ENCODE measurements around the gene GALNT14.

Gene GALNT14

DNA sequence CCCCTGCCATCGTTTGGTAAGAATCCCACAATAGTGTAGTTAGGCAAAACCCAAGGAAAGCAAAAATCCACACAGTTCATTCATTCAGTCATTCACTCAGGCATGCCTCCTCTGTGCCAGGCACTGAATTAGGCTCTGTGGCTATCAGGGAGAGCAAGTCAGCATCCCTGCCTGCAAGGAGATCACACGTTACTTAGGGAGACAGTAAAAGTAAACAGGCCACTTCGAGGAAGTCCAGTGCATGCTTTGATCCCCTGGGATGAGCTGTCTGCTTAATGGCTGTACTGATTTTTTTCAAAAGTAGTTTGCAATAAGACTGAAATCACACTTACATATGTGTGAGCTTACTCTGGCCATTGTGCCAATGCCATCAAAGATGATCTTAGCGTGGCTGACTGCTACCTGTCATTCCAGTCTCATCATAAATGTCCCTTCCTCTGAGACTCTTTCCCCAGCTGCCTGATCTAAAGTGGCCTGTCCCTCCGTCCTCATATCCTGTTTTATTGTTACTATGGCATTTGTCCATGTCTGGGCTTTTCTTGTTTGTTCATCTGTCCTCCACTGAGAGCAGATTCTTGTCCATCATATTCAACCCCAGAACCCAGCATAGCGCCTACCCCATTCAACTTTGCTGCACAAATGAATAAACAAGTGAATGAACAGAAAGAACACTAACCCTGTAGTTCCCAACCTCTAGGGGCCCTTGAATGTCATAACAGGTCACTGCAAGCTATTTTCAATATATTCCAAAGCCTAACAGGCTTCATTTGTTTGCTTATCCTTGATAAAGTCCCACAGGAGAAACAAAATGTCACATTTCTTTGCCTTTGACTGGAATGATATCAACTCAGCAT, 84.1 kb downstream of the GALNT14 start:
- DNase-seq: no peak

DNA sequence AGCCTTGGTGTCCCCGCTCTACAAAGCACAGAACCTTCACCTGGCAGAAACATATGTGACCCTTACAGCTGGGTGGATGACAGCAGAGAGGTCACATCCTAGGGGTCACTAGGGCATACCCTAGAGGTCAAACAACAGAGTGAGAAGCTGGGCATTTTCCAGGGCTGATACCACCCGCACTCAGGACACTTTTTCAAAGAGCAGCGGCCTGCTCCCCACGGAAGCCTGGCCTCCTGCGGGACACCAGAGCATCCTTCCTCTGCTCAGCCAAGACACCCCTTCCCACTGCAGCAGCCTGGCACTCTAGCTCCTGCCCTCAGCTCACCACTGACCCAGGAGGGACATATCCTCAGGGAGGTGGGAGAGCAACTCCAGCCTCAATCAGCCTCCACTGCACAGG, 86.0 kb downstream of the GALNT14 start:
- no peak for DNase-seq

DNA sequence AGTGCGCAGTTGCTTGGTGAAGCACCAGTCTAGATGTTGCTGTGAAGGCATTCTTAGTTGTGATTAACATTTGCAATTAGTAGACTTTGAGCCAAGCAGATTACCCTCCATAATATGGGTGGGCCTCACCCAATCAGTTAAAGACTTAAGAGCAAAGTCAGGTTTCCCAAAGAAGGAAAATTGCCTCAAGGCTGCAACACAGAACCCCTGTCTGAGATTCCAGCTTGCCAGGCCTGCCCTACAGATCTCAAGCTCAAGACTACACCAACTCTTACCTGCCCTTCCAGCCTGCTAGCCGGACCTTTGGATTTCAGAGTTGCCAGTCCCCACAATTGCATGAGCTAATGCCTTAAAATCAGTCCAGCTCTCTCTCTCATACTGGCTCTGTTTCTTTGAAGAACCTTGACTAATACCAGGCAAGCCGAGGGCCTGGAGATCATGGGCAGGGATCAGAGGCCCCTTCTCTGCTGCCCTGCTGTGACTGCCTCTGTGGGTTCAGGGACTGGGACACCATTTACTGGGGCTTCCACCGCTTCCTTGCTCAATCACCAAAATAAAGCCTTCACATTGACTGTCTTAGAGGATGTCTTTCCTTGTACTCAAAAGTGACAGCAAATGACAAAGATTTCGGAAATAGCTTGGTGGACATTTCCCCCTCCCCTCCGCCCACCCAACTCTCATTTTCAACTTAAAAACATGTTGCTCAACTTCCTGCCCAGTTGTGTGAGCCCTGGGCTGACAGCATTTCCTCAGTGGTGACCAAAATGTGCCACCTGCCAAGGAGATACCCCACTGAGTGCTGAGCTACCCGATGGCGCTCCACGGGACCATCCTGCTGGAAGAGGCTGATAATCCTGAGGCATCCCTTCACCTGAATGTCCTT, 86.7 kb downstream of the GALNT14 start:
- no peak for DNase-seq

DNA sequence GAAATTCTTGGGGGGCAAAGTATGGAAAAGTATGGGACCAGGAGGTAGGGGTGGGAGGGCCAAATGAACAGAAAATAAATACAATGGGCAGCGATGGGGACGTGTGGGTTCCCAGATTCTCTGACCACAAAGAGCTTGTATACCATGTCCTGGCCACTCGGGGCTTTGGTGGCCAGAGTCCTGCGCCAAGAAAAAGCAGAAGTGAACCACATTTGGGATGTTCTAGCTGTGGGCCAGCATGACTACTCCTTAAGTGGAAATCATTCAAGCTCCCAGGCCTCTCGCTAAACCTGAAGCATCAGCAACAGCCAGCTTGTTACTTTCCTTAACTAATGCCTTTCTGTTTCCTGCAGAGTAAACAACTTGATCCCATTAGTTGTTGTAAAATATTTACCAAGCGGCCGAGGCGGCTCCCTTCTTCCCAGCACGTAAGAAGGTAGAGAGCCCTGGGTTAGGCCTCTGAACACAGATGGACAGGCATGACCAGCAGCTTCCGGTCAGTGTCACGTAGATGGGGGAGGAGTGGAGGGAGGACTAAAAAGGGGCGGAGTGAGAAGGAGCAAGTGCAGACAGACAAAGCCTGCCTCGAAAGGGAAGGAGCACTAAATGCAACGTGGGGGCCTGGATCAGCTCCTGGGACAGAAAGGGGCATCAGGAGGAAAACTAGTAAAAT, 88.2 kb downstream of the GALNT14 start:
- no peak for DNase-seq

DNA sequence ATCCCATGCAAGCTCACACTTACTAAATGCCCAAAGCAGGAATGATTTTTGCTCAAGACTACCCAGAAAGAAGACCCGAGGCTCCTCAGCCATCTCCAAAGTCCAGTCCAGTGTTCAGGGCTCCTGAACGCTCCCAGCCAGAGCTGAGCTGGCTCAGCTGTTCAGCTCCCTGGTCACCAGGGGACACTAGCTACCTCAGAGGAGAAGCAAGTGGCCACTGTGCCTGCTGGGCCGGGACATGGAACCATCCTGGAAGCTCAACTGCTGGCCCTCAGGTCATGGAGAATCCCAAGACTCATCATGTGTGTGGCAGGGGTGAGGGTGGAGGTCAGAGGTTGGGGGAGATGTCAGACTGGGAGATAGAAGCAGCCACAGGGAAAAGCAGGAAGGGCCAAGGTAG, 89.0 kb downstream of the GALNT14 start:
- DNase-seq: no peak

DNA sequence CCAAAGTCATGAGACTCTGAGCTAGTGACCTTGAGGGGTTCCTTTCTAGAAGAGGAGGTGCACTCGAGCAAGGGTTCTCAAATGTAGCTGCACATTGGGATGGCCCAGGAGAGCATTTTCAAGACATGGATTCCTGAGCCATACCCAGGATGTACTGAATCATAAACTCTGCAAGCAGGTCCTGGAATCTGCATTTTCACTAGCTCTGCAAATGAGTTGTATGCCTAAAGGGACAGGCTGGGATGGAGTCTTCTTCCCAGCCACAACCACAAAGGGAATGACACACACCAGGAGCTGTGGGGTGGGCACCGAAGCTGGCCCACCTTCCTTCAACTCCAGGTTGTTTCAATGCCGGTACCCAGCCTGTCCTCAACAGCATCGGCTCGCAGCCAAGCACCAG, 90.6 kb downstream of the GALNT14 start:
- no peak for DNase-seq

DNA sequence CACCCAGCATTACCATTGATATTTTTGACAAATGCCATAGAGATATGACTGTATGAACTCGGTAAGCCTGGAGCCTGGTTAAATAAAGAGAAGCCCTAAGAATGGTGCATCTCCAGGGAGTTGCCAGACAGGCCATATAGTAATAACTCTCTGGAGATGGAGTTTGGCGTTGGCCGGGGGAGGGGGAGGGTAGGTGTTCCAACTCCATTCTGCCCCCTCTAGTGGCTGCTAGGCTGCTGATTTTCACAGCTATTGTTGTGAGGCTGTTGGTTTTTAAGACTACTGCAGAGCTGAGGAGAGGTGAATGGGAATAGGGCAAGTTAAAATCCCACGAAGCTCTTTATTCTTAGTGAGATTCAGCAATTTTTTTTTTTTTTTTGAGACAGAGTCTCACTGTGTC, 99.9 kb downstream of the GALNT14 start:
- DNase-seq: no peak

DNA sequence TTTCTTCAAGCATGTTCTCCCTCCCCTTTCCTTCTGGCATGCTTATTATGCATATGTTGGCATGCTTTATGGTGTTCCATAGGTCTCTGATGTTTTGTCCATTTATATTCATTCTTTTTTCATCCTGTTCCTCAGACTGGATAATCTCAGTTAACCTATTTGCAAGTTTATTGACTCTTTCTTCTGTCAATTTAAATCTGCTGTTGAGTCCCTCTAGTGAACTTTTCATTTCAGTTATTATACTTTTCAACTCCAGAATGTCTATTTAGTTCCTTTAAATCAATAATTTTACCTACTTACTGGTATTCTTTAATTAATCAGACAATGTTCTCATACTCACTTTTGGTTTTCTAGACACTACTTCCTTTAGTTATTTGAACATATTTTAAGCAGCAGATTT, 101.2 kb downstream of the GALNT14 start:
- no peak for DNase-seq

DNA sequence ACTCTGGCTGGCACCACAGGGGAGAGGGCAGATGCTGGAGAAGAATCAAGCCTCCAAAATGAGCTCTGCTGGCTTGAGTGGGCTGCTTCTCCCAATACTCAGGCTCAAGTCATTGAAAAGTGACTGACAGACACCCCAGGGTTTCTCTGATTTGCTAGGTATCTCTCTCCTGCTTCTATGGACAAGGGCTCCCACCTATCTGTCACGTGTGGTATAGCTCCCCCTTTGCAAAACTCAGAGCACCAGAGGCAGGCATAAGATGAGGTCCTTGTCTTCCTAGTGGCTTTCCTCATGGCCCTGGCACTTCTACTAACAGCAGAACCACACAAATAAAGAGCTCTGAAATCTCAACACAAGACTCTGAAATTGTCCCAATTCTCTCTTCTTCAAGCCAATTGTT, 105.2 kb downstream of the GALNT14 start:
- DNase-seq: no peak

DNA sequence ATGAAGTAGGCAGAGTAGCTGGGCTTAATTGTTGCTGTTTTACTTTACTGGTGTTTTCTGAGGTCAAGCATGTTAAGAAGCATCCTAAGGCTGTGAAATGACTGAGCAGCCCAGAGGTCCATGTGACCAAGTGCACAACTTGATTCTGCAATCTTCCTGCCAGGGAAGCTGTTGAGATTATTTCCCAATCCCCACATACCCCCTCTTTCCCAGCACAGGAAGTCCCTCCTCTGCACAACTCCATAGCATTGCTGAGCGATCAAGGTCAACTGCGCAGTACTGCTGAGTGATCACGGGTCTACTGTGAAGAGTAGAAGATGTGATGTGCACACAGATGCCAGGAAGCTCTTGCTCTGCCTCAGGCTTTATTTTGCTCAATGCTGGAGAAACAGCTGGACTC, 105.8 kb downstream of the GALNT14 start:
- no peak for DNase-seq

DNA sequence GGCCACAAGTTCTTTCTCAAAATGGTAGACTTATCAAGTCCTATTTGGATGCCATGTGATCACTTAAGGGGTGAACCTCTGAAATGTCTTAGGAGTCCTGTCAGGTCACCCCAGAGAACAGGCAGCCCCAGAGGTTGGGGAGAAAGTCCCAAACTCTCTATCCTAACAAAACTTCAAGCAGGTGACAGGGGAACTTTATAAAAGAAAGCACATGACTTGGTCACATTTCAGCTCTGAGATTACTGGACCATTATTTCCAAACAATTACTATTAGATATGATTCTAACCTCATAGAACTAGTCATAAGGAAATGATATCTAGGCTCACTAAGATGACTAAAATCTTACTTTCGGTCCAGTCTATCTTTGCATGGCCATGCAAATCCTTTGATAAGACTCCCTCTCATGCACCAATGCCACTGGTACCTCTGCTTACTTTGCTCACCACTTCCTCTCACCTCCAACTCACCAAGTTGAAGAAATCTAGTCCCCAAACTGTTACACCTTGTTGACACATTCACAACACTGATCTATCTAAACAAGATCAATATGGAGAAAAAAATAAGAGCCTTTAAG, 107.0 kb downstream of the GALNT14 start:
- no peak for DNase-seq

DNA sequence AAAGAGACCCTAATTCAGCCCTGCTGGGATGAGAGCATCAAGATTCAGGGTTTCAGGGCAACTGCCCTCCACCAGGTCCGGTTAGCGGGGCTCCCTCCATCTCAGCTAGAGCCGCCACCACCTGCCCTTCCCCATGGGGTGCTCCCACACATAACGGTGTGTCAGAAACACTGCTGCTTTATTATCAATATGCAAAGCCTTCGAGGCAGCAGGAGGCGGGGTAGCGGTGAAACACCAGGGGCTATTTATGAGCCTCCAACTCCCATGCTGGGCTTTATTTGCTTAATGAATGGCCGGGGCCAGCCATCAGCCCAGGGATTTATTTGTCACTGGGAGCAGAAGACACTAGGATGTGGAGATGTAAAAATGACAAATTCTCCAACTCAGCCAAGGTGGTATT, 109.8 kb downstream of the GALNT14 start:
- no peak for DNase-seq

DNA sequence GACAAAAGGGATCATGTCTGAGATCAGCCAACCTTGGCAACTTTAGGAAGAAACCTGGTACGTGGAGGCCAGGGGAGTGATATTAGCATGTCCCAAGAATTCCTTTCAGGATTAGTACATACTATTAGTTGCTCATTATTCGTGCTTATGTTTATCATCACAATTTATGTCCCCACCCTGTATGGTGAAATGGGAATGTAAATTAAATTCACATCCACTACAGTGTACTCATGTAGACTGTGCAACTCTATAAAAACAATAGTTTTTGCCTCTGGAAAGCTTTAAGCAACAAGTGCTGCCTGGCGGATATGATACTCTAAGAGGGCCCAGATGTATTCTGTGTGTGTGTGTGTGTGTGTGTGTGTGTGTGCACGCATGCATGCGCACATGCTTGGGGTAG, 110.7 kb downstream of the GALNT14 start:
- DNase-seq: no peak

DNA sequence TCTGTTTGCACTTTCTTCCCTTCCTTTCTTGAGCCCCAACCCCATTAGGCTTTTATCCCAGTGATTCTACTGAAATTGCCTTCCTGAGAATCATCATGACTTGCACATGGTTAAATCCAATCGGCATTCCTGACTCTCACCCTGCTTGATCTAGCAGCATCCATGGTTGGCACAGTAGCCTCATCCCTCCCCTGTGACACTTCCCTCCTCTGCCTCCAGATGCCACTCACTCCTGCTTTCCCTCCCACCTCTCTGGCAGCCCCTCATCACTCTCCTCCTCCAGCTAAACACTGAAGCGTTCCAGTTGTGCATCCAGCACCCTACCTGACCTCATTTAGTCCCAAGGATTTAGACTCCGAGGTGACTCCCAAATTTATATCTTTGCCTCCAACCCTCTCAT, 114.7 kb downstream of the GALNT14 start:
- DNase-seq: no peak

DNA sequence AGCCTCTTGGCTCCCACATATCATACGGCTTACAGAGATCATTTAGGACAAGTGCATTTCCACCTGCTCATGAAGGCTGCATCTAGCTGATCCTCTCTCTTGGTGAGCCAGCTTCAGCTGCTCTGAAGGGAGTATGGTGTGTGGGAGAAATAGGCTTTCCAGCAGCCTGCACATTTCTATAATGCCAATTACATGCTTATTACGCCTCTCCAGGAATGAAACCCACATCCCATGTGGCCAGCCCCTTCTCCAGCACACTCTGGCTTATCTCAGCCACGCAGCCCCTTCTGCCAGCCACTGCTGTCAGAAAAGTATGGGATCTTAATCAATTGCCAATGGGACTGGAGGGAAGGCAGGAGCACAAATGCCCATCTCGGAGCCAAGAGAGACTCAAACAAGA, 117.5 kb downstream of the GALNT14 start:
- no peak for DNase-seq

DNA sequence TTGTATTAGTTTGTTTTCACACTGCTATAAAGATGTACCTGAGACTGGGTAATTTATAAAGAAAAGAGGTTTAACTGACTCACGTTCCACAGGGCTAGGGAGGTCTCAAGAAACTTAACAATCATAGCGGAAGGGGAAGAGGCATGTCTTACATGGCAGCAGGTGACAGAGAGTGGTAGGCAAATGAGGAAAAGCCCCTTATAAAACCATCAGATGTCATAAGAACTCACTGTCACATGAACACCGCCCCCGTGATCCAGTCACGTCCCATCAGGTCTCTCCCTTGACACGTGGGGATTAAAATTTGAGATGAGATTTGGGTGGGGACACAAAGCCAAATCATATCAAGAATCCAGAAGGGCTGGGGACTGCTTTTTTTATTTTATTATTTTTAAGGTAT, 120.0 kb downstream of the GALNT14 start:
- no peak for DNase-seq

DNA sequence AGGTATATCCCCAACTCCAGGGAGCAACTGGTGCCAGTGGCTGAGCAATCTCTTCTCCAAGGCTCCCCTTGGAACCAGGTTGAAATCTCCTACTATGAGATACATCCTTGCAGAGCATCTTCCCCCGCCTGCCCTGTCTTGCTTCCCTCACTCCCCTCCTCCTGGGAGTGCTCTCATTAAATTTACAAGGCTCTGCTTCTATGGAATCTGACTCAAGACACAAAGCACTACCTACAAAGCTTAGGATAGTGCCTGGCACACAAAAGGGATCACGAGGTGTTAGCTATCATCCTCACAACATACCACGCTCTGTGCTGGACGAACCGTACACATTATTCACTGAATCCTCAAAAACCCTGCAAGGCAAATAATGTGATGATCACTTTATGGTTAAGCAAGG, 121.6 kb downstream of the GALNT14 start:
- no peak for DNase-seq

DNA sequence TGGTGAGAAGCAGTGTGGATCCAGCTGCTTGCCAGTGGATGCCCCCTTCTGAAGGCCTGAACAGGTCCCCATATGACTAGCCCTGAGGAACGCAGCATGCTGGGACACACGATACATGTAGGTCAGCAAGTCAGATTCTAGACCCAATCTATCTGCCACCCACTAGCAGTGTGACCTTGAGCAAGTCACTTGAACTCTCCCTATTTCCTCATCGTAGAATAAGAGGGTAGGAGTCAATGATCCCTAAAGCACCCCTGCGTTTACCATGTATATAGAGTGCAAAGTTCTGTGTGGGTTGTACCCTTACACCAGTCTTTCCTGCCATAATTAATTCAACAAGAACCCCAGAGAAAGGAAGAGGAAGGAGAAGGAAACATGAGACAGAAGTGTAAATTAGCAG, 123.7 kb downstream of the GALNT14 start:
- DNase-seq: no peak

DNA sequence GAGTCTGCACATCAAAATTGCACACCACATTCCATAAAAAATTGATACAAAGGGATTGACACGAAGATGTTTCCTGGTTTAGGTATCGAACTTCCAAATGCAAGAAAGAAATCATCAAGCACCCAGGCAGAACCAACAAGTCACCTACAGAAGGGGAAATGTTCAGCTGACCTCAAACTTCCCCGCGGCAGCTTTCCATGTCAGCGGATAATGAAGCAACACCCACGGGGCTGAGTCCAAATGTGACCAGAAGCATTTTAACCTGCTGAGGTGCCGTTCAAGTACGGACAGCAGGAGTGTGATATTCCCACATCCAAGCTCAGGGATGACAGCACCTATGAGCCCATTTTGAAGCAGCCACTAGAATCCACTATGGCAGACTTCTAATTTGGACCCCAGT, 124.9 kb downstream of the GALNT14 start:
- DNase-seq: peak; percentile 7

DNA sequence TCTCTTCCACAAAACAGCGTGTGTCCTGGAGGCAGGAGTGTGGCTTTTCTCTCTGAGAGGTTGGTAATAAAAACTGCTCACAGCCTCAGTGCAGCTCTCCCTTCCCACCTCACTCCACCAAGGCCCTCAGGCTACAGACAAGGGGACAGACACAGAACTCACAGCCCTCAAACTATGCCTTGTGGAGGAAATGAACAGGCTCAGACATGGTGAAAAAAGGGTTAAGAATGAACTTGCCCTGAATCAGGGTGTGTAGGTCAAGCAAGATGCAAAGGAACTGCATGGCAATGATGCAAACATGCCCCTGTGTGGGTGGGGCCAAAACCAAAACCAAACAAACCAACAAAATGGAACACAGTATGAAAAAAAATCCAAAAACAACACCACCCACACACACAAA, 125.8 kb downstream of the GALNT14 start:
- DNase-seq: no peak

DNA sequence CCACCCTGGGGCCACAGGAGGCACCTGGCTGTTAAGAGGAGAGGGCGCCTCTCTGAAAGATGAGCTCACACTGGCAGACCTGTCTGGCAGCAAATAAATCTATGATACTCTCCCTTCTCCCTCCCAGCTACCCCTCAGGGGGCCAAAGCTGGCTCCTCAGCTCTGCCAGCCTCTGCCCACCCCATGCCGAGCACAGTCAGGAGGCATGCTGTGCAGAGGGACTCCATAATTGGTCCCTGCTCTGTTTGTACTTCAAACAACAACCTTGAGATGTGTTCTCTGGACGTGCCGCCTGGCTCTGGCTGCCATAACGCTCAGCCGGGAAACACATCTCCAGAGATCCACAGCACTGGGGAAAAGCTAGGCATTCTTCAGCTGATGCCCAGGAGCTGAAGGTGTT, 126.7 kb downstream of the GALNT14 start:
- DNase-seq: no peak

DNA sequence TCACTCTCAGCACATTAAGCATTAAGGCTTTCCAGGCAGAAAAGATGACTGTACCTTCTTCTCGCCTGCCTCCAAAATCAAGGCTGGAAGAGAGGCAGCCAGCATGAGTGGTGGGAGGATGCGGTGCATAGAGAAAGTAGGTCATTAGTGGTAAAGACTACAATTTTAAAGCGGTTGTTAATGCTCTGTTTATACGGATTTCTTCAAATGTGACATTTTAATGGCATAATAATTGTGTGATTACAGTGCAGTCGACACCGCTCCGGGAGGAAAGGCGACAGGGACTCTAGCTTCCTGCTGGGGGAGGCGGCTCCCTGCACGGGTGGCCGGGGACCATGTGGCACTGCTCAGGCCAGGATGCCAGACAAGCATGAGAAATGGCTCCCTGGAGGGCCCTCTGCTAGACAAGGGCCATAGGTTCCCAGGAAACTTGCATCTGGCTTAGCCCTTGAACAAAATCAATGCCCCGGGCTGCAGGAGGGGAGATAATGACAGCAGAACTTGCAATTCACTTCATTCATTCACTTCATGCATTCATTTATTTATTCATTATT, 129.6 kb downstream of the GALNT14 start:
- DNase-seq: no peak

DNA sequence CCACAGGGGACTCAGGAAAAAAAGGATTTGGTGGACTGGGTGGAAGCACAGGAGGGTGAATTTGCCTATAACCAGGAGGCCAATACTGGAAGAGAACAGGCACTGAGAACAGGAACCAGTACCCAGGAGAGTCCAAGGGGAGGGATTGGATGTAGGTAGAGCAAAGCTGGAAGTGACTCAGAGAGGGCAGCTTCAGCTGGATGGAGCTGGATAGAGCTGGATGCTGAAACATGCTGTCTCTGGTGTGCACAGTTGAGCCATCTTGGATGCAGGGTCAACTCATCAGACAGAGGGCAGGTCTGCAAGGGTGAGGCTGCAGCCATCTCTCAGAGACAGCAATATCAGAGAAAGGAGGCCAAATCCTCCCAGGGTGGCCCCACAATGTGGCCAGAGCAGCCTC, 134.0 kb downstream of the GALNT14 start:
- no peak for DNase-seq
